Smooth muscle cell (in vitro differentiated cells): ENCODE data around the gene CD59. TPM values are rescaled to one million over a fixed set of nuclear protein-coding genes. Genes with fewer than 3 reads are reported as not detected.
A peak's percentile ranks its signal among the peaks of the same experiment; 100 is the strongest.
"Not testable (repeated sequence)": the region's sequence is repeated elsewhere in the genome, so short reads cannot be mapped to it uniquely, and the experiment has no call there.

ENCODE experiments used
- DNase-seq: peaks from one replicate; lab custom pipeline; 2025; ENCODE audit not compliant: unreplicated experiment; lab: John Stamatoyannopoulos, UW
- H2AFZ ChIP-seq: fragments of 200-600 bp; sonication (generic); 2 replicates; pipeline ENCODE4 v1.6.0; 2016; ENCODE audit warnings: antibody characterized with exemption, low read depth, mild to moderate bottlenecking
- H3F3A ChIP-seq: fragments of 200-600 bp; sonication (generic); 2 replicates; pipeline ENCODE4 v1.6.0; 2017; ENCODE audit warnings: antibody characterized with exemption, low read depth
- H3K27ac ChIP-seq: fragments of 200-600 bp; sonication (generic); 2 replicates; pipeline ENCODE4 v1.5.1; 2016; ENCODE audit warnings: low read depth, mild to moderate bottlenecking
- H3K27me3 ChIP-seq: fragments of 200-600 bp; sonication (generic); 2 replicates; pipeline ENCODE4 v1.6.1; 2016; ENCODE audit warnings: low read depth, mild to moderate bottlenecking
- H3K36me3 ChIP-seq: fragments of 200-600 bp; sonication (generic); 2 replicates; pipeline ENCODE4 v1.5.1; 2016; ENCODE audit warnings: low read depth
- H3K4me1 ChIP-seq: fragments of 200-600 bp; sonication (generic); 2 replicates; pipeline ENCODE4 v1.5.1; 2016; ENCODE audit warnings: low read depth
- H3K4me2 ChIP-seq: fragments of 200-600 bp; sonication (generic); 2 replicates; pipeline ENCODE4 v1.6.0; 2016; ENCODE audit warnings: mild to moderate bottlenecking
- H3K4me3 ChIP-seq: fragments of 200-600 bp; sonication (generic); 2 replicates; pipeline ENCODE4 v1.5.1; 2016; ENCODE audit warnings: mild to moderate bottlenecking
- H3K79me2 ChIP-seq: fragments of 200-600 bp; sonication (generic); 2 replicates; pipeline ENCODE4 v1.6.0; 2016; ENCODE audit warnings: low read depth, mild to moderate bottlenecking
- H3K9ac ChIP-seq: fragments of 200-600 bp; sonication (generic); 2 replicates; pipeline ENCODE4 v1.6.0; 2016; ENCODE audit warnings: low read depth
- H3K9me3 ChIP-seq: fragments of 200-600 bp; sonication (generic); replicated peaks from 2 replicates; pipeline ENCODE4 v1.5.1; 2016; ENCODE audit warnings: low read depth
- H4K20me1 ChIP-seq: fragments of 200-600 bp; sonication (generic); 2 replicates; pipeline ENCODE4 v1.6.0; 2016; ENCODE audit warnings: low read depth
- WGBS: methylation state at CpG from one replicate; pipeline ENCODE4 v1.1.7; 2016; ENCODE audit warnings: low lambda C conversion rate; 5-methylcytosine and 5-hydroxymethylcytosine counted together
- polyA plus RNA-seq: library from polyadenylated mRNA; unstranded; fragments of >200 nt; fragmentation: Nextera tagmentation; extraction: Ambion mirVana; gene quantifications from 2 replicates; pipeline ENCODE4 v1.2.1, GENCODE V29; 2016
- total RNA-seq: library from RNA; depleted of rRNA; stranded (reverse); fragments of >200 nt; gene quantifications from 2 replicates; pipeline ENCODE4 v1.2.3, GENCODE V29; 2014
- TF ChIP-seq, protein P1 (sequence below): fragments of 200-600 bp; sonication (generic); IDR thresholded peaks from 2 replicates; pipeline ENCODE4 v1.5.1; 2017; ENCODE audit warnings: borderline replicate concordance, mild to moderate bottlenecking, antibody characterized with exemption; ENCODE audit not compliant: insufficient read depth, poor library complexity, severe bottlenecking

CD59 gene
- total and polyA plus RNA-seq, 2 experiments from 2014 or later = 291 to 563 TPM

DNA sequence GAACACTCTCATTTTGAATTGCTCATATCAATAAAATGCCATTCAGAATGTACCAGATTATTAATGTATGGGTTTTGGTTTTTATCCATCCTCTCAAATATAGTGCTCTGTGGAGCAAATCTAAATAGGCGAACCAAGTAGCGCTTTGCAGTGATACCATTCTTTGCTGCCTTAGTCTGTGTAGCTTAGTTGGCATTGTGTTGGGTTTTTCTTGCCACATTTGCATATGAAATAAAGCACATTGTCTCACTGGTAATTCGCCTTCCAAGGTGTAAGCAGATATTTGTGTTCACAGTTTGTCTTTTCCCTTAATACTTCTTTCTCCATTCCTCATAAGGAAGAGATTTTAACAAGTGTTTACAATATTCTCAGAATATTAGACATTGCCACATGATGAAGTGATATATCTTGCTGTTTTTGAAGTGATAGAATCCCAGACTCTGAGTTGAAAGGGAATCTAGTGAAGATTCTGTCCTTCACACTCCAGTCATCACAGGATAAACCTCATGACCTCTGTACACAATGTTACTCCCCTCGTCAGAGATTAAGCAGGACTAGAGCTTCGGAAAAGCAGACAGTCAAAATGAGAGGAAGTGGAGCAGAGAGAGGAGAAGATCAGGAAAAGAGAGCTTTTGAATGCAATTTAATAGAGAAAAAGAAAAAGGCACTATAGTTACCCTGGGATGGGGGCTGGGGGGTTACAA lies 52.1 kb downstream of the CD59 start:
- Histone ChIP-seq H3K9me3 (no peaks in the 10 kb centered on the region), H3K4me2 (no peak overlapping the region), H3K79me2 (no peaks in the 10 kb centered on the region), H3K36me3 (no peaks in the 10 kb centered on the region), H4K20me1 (no peaks in the 10 kb centered on the region), H3K9ac (no peak overlapping the region), H3K4me1 (peaks cover 10% of the 10 kb centered on the region), H3K27me3 (peaks cover 13% of the 10 kb centered on the region), H2AFZ (peak overlapping the region; percentile 73), H3K27ac (no peak overlapping the region), H3F3A (no peaks in the 10 kb centered on the region), H3K4me3 (no peak overlapping the region)
- DNase-seq = no peak
- 54% methylated on average over 5 of the region's 5 CpGs for WGBS
- TF ChIP-seq, protein P1, sequence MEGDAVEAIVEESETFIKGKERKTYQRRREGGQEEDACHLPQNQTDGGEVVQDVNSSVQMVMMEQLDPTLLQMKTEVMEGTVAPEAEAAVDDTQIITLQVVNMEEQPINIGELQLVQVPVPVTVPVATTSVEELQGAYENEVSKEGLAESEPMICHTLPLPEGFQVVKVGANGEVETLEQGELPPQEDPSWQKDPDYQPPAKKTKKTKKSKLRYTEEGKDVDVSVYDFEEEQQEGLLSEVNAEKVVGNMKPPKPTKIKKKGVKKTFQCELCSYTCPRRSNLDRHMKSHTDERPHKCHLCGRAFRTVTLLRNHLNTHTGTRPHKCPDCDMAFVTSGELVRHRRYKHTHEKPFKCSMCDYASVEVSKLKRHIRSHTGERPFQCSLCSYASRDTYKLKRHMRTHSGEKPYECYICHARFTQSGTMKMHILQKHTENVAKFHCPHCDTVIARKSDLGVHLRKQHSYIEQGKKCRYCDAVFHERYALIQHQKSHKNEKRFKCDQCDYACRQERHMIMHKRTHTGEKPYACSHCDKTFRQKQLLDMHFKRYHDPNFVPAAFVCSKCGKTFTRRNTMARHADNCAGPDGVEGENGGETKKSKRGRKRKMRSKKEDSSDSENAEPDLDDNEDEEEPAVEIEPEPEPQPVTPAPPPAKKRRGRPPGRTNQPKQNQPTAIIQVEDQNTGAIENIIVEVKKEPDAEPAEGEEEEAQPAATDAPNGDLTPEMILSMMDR = no peak

DNA sequence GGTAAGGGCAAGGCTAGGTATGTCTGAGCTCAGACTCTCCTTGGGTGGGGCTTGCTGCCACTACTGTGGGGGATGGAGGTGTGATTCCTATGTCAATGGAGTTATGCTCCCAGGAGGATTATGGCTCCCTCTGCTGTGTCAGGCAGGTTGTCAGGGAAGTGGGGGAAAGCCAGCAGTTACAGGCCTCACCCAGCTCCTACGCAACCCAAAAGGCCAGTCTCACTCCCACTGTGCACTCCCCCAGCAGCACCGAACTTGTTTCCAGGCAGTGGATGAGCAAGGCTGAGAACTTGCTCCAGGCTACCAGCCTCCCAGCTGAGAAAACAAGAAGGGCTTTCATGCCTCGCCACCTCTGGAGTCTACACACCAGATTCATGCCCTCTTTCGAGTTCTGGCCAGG lies 53.8 kb downstream of the CD59 start:
- Histone ChIP-seq H4K20me1 (no peaks in the 10 kb centered on the region), H3K4me1 (peaks cover 10% of the 10 kb centered on the region), H3K9me3 (peaks cover 2% of the 10 kb centered on the region), H3F3A (no peaks in the 10 kb centered on the region), H3K36me3 (no peaks in the 10 kb centered on the region), H3K79me2 (no peaks in the 10 kb centered on the region), H3K4me3 (no peak overlapping the region), H2AFZ (no peak overlapping the region), H3K4me2 (no peak overlapping the region), H3K9ac (no peak overlapping the region), H3K27me3 (peaks cover 13% of the 10 kb centered on the region), H3K27ac (no peak overlapping the region)
- TF ChIP-seq, protein P1 = peak; percentile 4
- DNase-seq = no peak
- 70% methylated on average over 4 of the region's 4 CpGs for WGBS

DNA sequence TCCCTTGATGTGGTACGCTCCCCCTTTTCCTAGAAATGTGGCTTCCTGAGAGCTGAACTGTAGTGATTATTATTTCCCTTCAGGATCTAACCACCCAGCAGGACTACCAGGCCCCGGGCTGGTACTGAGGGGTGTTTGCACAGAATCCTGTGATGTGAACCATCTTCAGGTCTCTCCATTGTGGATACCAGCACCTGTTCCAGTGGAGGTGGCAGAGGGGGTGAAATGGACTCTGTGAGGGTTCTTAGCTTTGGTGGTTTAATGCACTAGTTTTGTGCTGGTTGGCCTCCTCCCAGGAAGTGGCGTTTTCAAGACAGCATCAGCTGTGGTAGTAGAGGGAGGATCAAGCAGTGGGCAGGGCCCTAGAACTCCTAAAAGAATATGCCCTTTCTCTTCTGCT lies 54.2 kb downstream of the CD59 start:
- WGBS = 94% methylated on average over 3 of the region's 3 CpGs
- Histone ChIP-seq H4K20me1 (no peaks in the 10 kb centered on the region), H3K9me3 (peaks cover 2% of the 10 kb centered on the region), H3F3A (no peaks in the 10 kb centered on the region), H3K4me3 (no peak overlapping the region), H3K9ac (no peak overlapping the region), H3K36me3 (no peaks in the 10 kb centered on the region), H3K79me2 (no peaks in the 10 kb centered on the region), H3K4me1 (peaks cover 10% of the 10 kb centered on the region), H3K27me3 (peaks cover 13% of the 10 kb centered on the region), H3K27ac (no peak overlapping the region), H3K4me2 (no peak overlapping the region), H2AFZ (no peak overlapping the region)
- TF ChIP-seq, protein P1 = no peak
- no peak for DNase-seq

DNA sequence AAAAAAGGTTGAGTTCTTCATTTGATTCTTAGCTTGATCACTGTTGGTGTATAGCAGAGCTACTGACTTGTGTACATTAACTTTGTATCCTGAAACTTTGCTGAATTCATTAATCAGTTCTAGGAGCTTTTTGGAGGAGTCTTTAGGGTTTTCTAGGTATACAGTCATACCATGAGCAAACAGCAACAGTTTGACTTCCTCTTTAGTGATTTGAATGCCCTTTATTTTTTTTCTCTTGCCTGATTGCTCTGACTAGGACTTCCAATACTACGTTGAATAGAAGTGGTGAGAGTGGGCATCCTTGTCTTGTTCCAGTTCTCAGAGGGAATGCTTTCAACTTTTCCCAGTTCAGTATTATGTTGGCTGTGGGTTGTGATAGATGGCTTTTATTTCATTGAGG lies 57.6 kb downstream of the CD59 start:
- DNase-seq, H3K79me2 ChIP-seq, H3K9ac ChIP-seq, H3K4me1 ChIP-seq, H4K20me1 ChIP-seq, H3K27ac ChIP-seq, H3K9me3 ChIP-seq, H3K36me3 ChIP-seq, H2AFZ ChIP-seq, H3F3A ChIP-seq, H3K4me3 ChIP-seq, H3K4me2 ChIP-seq: not testable (repeated sequence)
- WGBS = 94% methylated on average over 1 of the region's 1 CpG
- peaks cover 13% of the 10 kb centered on the region for H3K27me3 ChIP-seq
